Vagina (tissue), 2 donors: ENCODE results near the gene KRT39.

Source experiments
- CTCF ChIP-seq, 3 experiments: fragments of 450-650 bp in 2 of 3; fragments of 200-600 bp in 1 of 3; sonication (generic) in 1 of 3; IDR thresholded peaks; one replicate each; pipeline ENCODE4 v1.5.1; 2017 to 2019; ENCODE audit warnings: antibody characterized with exemption in 3 of 3, mild to moderate bottlenecking in 2 of 3, moderate library complexity in 2 of 3
- POLR2A ChIP-seq, 2 donors: fragments of 450-650 bp; IDR thresholded peaks; one replicate each; pipeline ENCODE4 v1.6.1; 2017; ENCODE audit warnings: antibody characterized with exemption in 2 of 2, mild to moderate bottlenecking in 2 of 2, moderate library complexity in 2 of 2
- POLR2AphosphoS5 ChIP-seq, 2 donors: sonication (generic); formaldehyde crosslinking; IDR thresholded peaks; one replicate each; pipeline ENCODE4 v1.9.0; 2017; ENCODE audit warnings: antibody characterized with exemption in 2 of 2, mild to moderate bottlenecking in 2 of 2, low read depth in 1 of 2; ENCODE audit not compliant: insufficient read depth in 1 of 2

- TF ChIP-seq CTCF (IDR thresholded peaks at IDR 0.05) (no peak), POLR2A (IDR thresholded peaks at IDR 0.05) (no peak), POLR2AphosphoS5 (IDR thresholded peaks at IDR 0.05; ENCODE audit: insufficient read depth in 1 of 2, low read depth in 1 of 2) (no peak)
Observed at GRCh38 chr17:40940266-40940665, 26.5 kb downstream of the KRT39 start.
